HepG2 (cell line): ENCODE data around the gene GIPC1. TPM values are rescaled to one million over a fixed set of nuclear protein-coding genes. Genes with fewer than 3 reads are reported as not detected.

ENCODE experiments used
- AGO2 ChIP-seq: fragments of 200-400 bp; formaldehyde crosslinking; optimal IDR thresholded peaks from 2 replicates; pipeline ENCODE3; 2017; ENCODE audit warnings: mild to moderate bottlenecking, low read depth, low read length, moderate library complexity
- AKNA ChIP-seq: sonication (generic); formaldehyde crosslinking; IDR thresholded peaks from 2 replicates; pipeline ENCODE4 v1.4.0; 2020; ENCODE audit warnings: missing genetic modification reagents, borderline replicate concordance
- ARID4A ChIP-seq: sonication (generic); formaldehyde crosslinking; IDR thresholded peaks from 2 replicates; pipeline ENCODE4 v1.5.0; 2020; ENCODE audit warnings: mild to moderate bottlenecking, missing genetic modification reagents, borderline replicate concordance
- CBX5 ChIP-seq: sonication (generic); formaldehyde crosslinking; IDR thresholded peaks from 2 replicates; pipeline ENCODE4 v1.4.0; 2020; ENCODE audit warnings: missing genetic modification reagents, borderline replicate concordance
- CSRNP2 ChIP-seq: sonication (generic); formaldehyde crosslinking; conservative IDR thresholded peaks from 2 replicates; pipeline ENCODE4 v1.8.0; 2022; ENCODE audit warnings: low read depth, missing genetic modification reagents
- FOXK1 ChIP-seq: sonication (generic); formaldehyde crosslinking; IDR thresholded peaks from 2 replicates; pipeline ENCODE4 v1.4.0; 2020; ENCODE audit warnings: low read depth, missing genetic modification reagents, borderline replicate concordance
- GABPA ChIP-seq, 2 experiments: IDR thresholded peaks; 2 replicates each; pipeline ENCODE4 v1.6.1; 2011 to 2016; ENCODE audit warnings: low read depth in 2 of 2, low read length in 1 of 2, missing biosample characterization in 1 of 2, missing genetic modification characterization in 1 of 2
- HES4 ChIP-seq: sonication (generic); formaldehyde crosslinking; IDR thresholded peaks from 2 replicates; pipeline ENCODE4 v1.9.0; 2021; ENCODE audit warnings: mild to moderate bottlenecking, missing genetic modification reagents, borderline replicate concordance
- HOXA3 ChIP-seq: sonication (generic); formaldehyde crosslinking; IDR thresholded peaks from 2 replicates; pipeline ENCODE4 v1.5.0; 2020; ENCODE audit warnings: missing genetic modification reagents
- IKZF1 ChIP-seq: fragments of 450-650 bp; IDR thresholded peaks from 2 replicates; pipeline ENCODE4 v1.7.1; 2016
- SP4 ChIP-seq: sonication (generic); formaldehyde crosslinking; IDR thresholded peaks from 2 replicates; pipeline ENCODE4 v1.8.1; 2023; ENCODE audit warnings: mild to moderate bottlenecking, missing genetic modification reagents
- TCF12 ChIP-seq, 2 experiments: fragments of 450-650 bp in 1 of 2; sonication (generic) in 1 of 2; formaldehyde crosslinking in 1 of 2; IDR thresholded peaks; 2 replicates each; pipeline versions ENCODE4 v1.6.1 to v1.8.0; 2017 to 2022; ENCODE audit warnings: antibody characterized with exemption in 1 of 2, mild to moderate bottlenecking in 1 of 2, missing genetic modification reagents in 1 of 2, moderate library complexity in 1 of 2
- ZNF274 ChIP-seq: sonication (generic); formaldehyde crosslinking; IDR thresholded peaks from 2 replicates; pipeline ENCODE4 v1.5.1; 2020; ENCODE audit warnings: mild to moderate bottlenecking, missing genetic modification reagents
- ZNF431 ChIP-seq: sonication (generic); formaldehyde crosslinking; IDR thresholded peaks from 2 replicates; pipeline ENCODE4 v1.9.0; 2022; ENCODE audit warnings: missing genetic modification reagents, low read depth, mild to moderate bottlenecking, borderline replicate concordance
- ZNF777 ChIP-seq: sonication (generic); formaldehyde crosslinking; IDR thresholded peaks from 2 replicates; pipeline ENCODE4 v1.4.0; 2020; ENCODE audit warnings: missing genetic modification reagents
- polyA plus RNA-seq, 8 experiments: library from polyadenylated mRNA; depleted of rRNA in 3 of 8; stranded (reverse) in 7 of 8; unstranded in 1 of 8; fragments of >200 nt; fragmentation: Illumina TruSeq in 4 of 8; extraction: Trizol in 4 of 8; gene quantifications; 2 replicates each; pipeline versions ENCODE4 v1.2.1 to v1.2.3, GENCODE V29; 2011 to 2016; ENCODE audit warnings: low read depth in 4 of 8, missing spikeins in 1 of 8, mixed read lengths in 1 of 8; ENCODE audit not compliant: insufficient read depth in 1 of 8
- total RNA-seq, 5 experiments: library from RNA; depleted of rRNA; stranded (reverse); fragments of >200 nt; fragmentation: Illumina TruSeq; extraction: Trizol; gene quantifications; 2 replicates each; pipeline ENCODE4 v1.2.3, GENCODE V29; 2016; ENCODE audit warnings: low read depth in 1 of 5

GIPC1 gene
- total and polyA plus RNA-seq, 2 of the 13 experiments (the other 11 are each of a cell fraction or from before 2014, with no cell fraction given): 27.1 to 48.1 TPM

GRCh38 chr19:14517840-14518505 lies 22.0 kb upstream of the GIPC1 start, which contains the start of gene DNAJB1 (continued):
- no peak for TF ChIP-seq ZNF274 (CRISPR knock-in tag)
- TF ChIP-seq SP4 (CRISPR knock-in tag): peak; percentile 30; the same call in 1 of the 2 replicates
- no peak for TF ChIP-seq FOXK1 (CRISPR knock-in tag)
- no peak for TF ChIP-seq TCF12 (IDR thresholded peaks at IDR 0.05)
- TF ChIP-seq TCF12 (CRISPR knock-in tag; IDR thresholded peaks at IDR 0.05): 0 out of 2 replicates have a peak, but pooled peaks have one; percentile 28
- no peak for TF ChIP-seq GABPA (IDR thresholded peaks at IDR 0.05; ENCODE audit: low read depth, low read length)
- TF ChIP-seq GABPA (CRISPR knock-in tag; IDR thresholded peaks at IDR 0.05; ENCODE audit: low read depth): peak; percentile 27
- peak; percentile 61 for TF ChIP-seq HOXA3 (CRISPR knock-in tag)
- TF ChIP-seq ARID4A (CRISPR knock-in tag): peak; percentile 86
- TF ChIP-seq ZNF777 (CRISPR knock-in tag): peak; percentile 36; the same call in 1 of the 2 replicates
- peak; percentile 59; the same call in 1 of the 2 replicates for TF ChIP-seq CBX5 (CRISPR knock-in tag)
- TF ChIP-seq AGO2: peak; percentile 96
- no peak for TF ChIP-seq IKZF1
- peak; percentile 57; the same call in 1 of the 2 replicates for TF ChIP-seq ZNF431 (CRISPR knock-in tag)
- peak; percentile 93 for TF ChIP-seq HES4 (CRISPR knock-in tag)
- TF ChIP-seq AKNA (CRISPR knock-in tag): 0 out of 2 replicates have a peak, but pooled peaks have one; percentile 75
- no peak for TF ChIP-seq CSRNP2
